Right cardiac atrium (tissue), 5 donors: ENCODE results near the gene ANKRD55. TPM values are rescaled to one million over a fixed set of nuclear protein-coding genes. Genes with fewer than 3 reads are reported as not detected.
A peak's percentile ranks its signal among the peaks of the same experiment; 100 is the strongest.
"Not testable (repeated sequence)": the region's sequence is repeated elsewhere in the genome, so short reads cannot be mapped to it uniquely, and the experiment has no call there.

Source experiments
- ATAC-seq, 2 donors: fragments of 200-7000 bp; cut with Tn5 transposase; one replicate each; pipeline versions ENCODE4 v1.8.0 to v1.9.1; 2020; ENCODE audit warnings: moderate library complexity in 2 of 2, mild to moderate bottlenecking in 1 of 2
- DNase-seq, 3 donors: peaks; one replicate each; pipeline ENCODE4 v3.0.0-alpha.2; 2020
- H3K27ac ChIP-seq: one replicate; pipeline ENCODE4 v1.5.1; 2013; ENCODE audit warnings: mild to moderate bottlenecking, low read length, control low read depth, moderate library complexity
- H3K27me3 ChIP-seq: one replicate; pipeline ENCODE4 v1.6.1; 2013; ENCODE audit not compliant: control insufficient read depth, insufficient read depth
- H3K4me1 ChIP-seq: one replicate; pipeline ENCODE4 v1.6.1; 2013; ENCODE audit warnings: low read length; ENCODE audit not compliant: control insufficient read depth, insufficient read depth
- H3K4me3 ChIP-seq: one replicate; pipeline ENCODE4 v1.5.1; 2013; ENCODE audit warnings: low read length, control low read depth
- H3K9me3 ChIP-seq: one replicate; pipeline ENCODE4 v1.6.1; 2013; ENCODE audit warnings: low read length; ENCODE audit not compliant: control insufficient read depth
- WGBS: extraction: QIAGEN DNeasy Blood & Tissue Kit; methylation state at CpG from one replicate; pipeline ENCODE4 v1.1.7; 2013; 5-methylcytosine and 5-hydroxymethylcytosine counted together
- intact Hi-C, 4 donors: fragments of 100-400 bp; cut with DNase I; formaldehyde crosslinking; loops; one replicate each; pipeline versions ENCODE4 v1.11.0 to v1.14.0; 2022 to 2023
- polyA plus RNA-seq: library from polyadenylated mRNA; stranded (reverse); fragments of 200-250 nt; gene quantifications from one replicate; pipeline ENCODE4 v1.2.3, GENCODE V29; 2013
- total RNA-seq, 4 donors: library from RNA; stranded (reverse); fragmentation: NEBNext Ultra II Directional; extraction: Animal tissue kit (Norgen Biotek cat#: 25700); gene quantifications; one replicate each; pipeline ENCODE4 v1.2.1, GENCODE V29; 2021
- donor health status: healthy with polysubstance abuse.
- donor health status: DM: no; HTN: yes; CAD: no.
- donor health status: DM: no; HTN: no; CAD: no.
- donor health status: DM: no; HTN: yes; CAD: no; lungs with severe emphysema.
- donor health status: DM: yes; HTN: yes; CAD: no.

Gene ANKRD55
- total and polyA plus RNA-seq, 5 donors: 0.09 to 0.21 (median 0.20) TPM; not detected in 2

- ATAC-seq: peak in 1 of 2 donors; percentile 28
- Histone ChIP-seq H3K4me1 (no peaks in the 10 kb centered on the region), H3K27me3 (no peaks in the 10 kb centered on the region), H3K9me3 (no peaks in the 10 kb centered on the region), H3K4me3 (no peak overlapping the region), H3K27ac (no peak overlapping the region)
- WGBS: 69% methylated on average over 5 of the region's 5 CpGs
- intact Hi-C loops: no loop called here
- no peak for DNase-seq
These were observed 143.9 kb downstream of the ANKRD55 start for GRCh38 chr5:56088967-56089829.

- DNase-seq (no peak), ATAC-seq (peak in 1 of 2 donors; percentile 37)
- H3K4me3 ChIP-seq: no peak overlapping the region
- intact Hi-C loops: no loop called here
- H3K4me1 ChIP-seq: no peaks in the 10 kb centered on the region
- no peaks in the 10 kb centered on the region for H3K9me3 ChIP-seq
- H3K27me3 ChIP-seq: no peaks in the 10 kb centered on the region
- no peak overlapping the region for H3K27ac ChIP-seq
- WGBS: 71% methylated on average over 4 of the region's 4 CpGs
These were observed 144.6 kb downstream of the ANKRD55 start for GRCh38 chr5:56088431-56088949.

GRCh38 chr5:56085193-56085592 lies 147.9 kb downstream of the ANKRD55 start:
- WGBS: 37% methylated on average over 3 of the region's 3 CpGs
- ATAC-seq: peak in 1 of 2 donors; percentile 43
- H3K27ac ChIP-seq: no peak overlapping the region
- intact Hi-C loops: no loop called here
- no peak for DNase-seq
- H3K4me1 ChIP-seq: no peaks in the 10 kb centered on the region
- H3K9me3 ChIP-seq: no peaks in the 10 kb centered on the region
- H3K4me3 ChIP-seq: no peak overlapping the region
- no peaks in the 10 kb centered on the region for H3K27me3 ChIP-seq

- Histone ChIP-seq H3K9me3 (no peaks in the 10 kb centered on the region), H3K27ac (no peak overlapping the region), H3K27me3 (no peaks in the 10 kb centered on the region), H3K4me3 (no peak overlapping the region), H3K4me1 (no peaks in the 10 kb centered on the region)
- ATAC-seq (no peak), DNase-seq (no peak)
- 94% methylated on average over 20 of the region's 20 CpGs for WGBS
- intact Hi-C loops: no loop called here
These were observed 149.8 kb downstream of the ANKRD55 start for GRCh38 chr5:56083286-56083854.

- DNase-seq, H3K4me1 ChIP-seq, H3K4me3 ChIP-seq, H3K27ac ChIP-seq, intact Hi-C loops, H3K27me3 ChIP-seq, H3K9me3 ChIP-seq: not testable (repeated sequence)
- ATAC-seq: peak; percentile 73
These were observed 152.0 kb downstream of the ANKRD55 start for GRCh38 chr5:56081053-56081642.

- Histone ChIP-seq H3K4me3 (no peak overlapping the region), H3K27ac (no peak overlapping the region), H3K9me3 (no peaks in the 10 kb centered on the region), H3K4me1 (no peaks in the 10 kb centered on the region), H3K27me3 (no peaks in the 10 kb centered on the region)
- 81% methylated on average over 2 of the region's 2 CpGs for WGBS
- ATAC-seq (no peak), DNase-seq (no peak)
- intact Hi-C loops: no loop called here
These were observed 152.6 kb downstream of the ANKRD55 start for GRCh38 chr5:56080375-56081052.

- H3K27ac ChIP-seq: peak overlapping the region; percentile 7
- H3K4me3 ChIP-seq, DNase-seq, intact Hi-C loops, H3K4me1 ChIP-seq, H3K27me3 ChIP-seq, ATAC-seq, H3K9me3 ChIP-seq: not testable (repeated sequence)
- 85% methylated on average over 5 of the region's 5 CpGs for WGBS
These were observed 154.0 kb downstream of the ANKRD55 start for GRCh38 chr5:56079157-56079500.

GRCh38 chr5:56078278-56079156 lies 154.6 kb downstream of the ANKRD55 start:
- ATAC-seq (peak; percentile 78 to 82), DNase-seq (peak in 2 of 3 donors; percentile 56 to 79)
- intact Hi-C loops: no loop called here
- no peaks in the 10 kb centered on the region for H3K4me1 ChIP-seq
- peak overlapping the region; percentile 39 for H3K27ac ChIP-seq
- WGBS: 69% methylated on average over 6 of the region's 6 CpGs
- no peak overlapping the region for H3K4me3 ChIP-seq
- no peaks in the 10 kb centered on the region for H3K27me3 ChIP-seq
- no peaks in the 10 kb centered on the region for H3K9me3 ChIP-seq

- DNase-seq (no peak), ATAC-seq (no peak)
- no peak overlapping the region for H3K27ac ChIP-seq
- 90% methylated on average over 7 of the region's 7 CpGs for WGBS
- no peaks in the 10 kb centered on the region for H3K4me1 ChIP-seq
- intact Hi-C loops: no loop called here
- no peaks in the 10 kb centered on the region for H3K9me3 ChIP-seq
- no peaks in the 10 kb centered on the region for H3K27me3 ChIP-seq
- no peak overlapping the region for H3K4me3 ChIP-seq
These were observed 155.3 kb downstream of the ANKRD55 start for GRCh38 chr5:56077796-56078233.

- no peaks in the 10 kb centered on the region for H3K27me3 ChIP-seq
- H3K9me3 ChIP-seq: no peaks in the 10 kb centered on the region
- peaks cover 1% of the 10 kb centered on the region for H3K4me1 ChIP-seq
- intact Hi-C loops: no loop called here
- DNase-seq (no peak), ATAC-seq (no peak)
- H3K4me3 ChIP-seq: no peak overlapping the region
- no peak overlapping the region for H3K27ac ChIP-seq
- WGBS: 82% methylated on average over 3 of the region's 3 CpGs
These were observed 156.6 kb downstream of the ANKRD55 start for GRCh38 chr5:56076486-56076885.
